Erythroblast (primary cell): ENCODE data around the gene XDH.

ENCODE experiments used
- GATA1 ChIP-seq: IDR thresholded peaks from 2 replicates; pipeline ENCODE4 v1.6.1; 2011; ENCODE audit warnings: low read depth, mild to moderate bottlenecking, control low read depth, low read length, moderate library complexity
- POLR2A ChIP-seq: IDR thresholded peaks from 2 replicates; pipeline ENCODE4 v1.6.1; 2011; ENCODE audit warnings: mild to moderate bottlenecking, low read length

- TF ChIP-seq POLR2A (no peak), GATA1 (no peak)
Observed at GRCh38 chr2:31440764-31441163, 26.2 kb upstream of the XDH start.
